ENCODE results near the gene B3GALNT1. TPM values are rescaled to one million over a fixed set of nuclear protein-coding genes. Genes with fewer than 3 reads are reported as not detected.

B3GALNT1 gene
- total RNA-seq, 4 donors from 2014 or later: 0.77 to 85.1 (median 14.8) TPM

DNA sequence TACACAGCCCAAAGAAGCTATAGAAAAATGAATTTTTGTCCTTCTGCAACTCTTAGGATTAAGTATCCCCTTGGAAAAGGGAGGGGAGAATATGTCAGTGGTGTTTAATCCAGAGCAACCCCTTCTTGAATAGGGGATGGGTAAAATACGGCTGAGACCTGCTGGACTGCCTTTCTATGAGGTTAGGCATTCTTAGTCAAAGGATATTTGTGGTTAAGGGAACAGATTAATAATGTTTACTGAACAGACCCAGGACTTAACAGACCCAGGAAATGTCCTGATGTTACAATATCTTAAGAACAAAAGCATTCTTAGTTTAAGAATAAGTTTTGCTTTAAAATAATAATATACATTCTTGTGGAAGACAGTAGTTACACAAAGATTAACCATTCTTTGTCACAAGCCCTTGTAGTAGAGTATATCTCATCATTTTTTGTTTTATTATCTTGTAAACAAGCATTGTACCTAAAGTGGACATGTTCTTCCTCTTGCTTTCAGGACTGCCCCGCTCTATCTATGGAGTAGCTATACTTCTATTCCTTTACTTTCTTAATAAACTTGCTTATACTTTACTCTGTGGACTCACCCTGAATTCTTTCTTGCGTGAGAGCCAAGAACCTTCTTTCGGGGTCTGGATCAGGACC lies 43.8 kb upstream of the B3GALNT1 start:
- H3K4me3 ChIP-seq: no peak overlapping the region
- no peaks in the 10 kb centered on the region for H3K9me3 ChIP-seq
- TF ChIP-seq CTCF (IDR thresholded peaks at IDR 0.05) (no peak), POLR2A (IDR thresholded peaks at IDR 0.05) (no peak)
- H3K27me3 ChIP-seq: no peaks in the 10 kb centered on the region
- no peaks in the 10 kb centered on the region for H3K4me1 ChIP-seq
- no peak for DNase-seq
- no peak overlapping the region for H3K27ac ChIP-seq
- intact Hi-C loops (cut with DNase I; ENCODE audit: low total_unique reads): no loop called here
- no peaks in the 10 kb centered on the region for H3K36me3 ChIP-seq

DNA sequence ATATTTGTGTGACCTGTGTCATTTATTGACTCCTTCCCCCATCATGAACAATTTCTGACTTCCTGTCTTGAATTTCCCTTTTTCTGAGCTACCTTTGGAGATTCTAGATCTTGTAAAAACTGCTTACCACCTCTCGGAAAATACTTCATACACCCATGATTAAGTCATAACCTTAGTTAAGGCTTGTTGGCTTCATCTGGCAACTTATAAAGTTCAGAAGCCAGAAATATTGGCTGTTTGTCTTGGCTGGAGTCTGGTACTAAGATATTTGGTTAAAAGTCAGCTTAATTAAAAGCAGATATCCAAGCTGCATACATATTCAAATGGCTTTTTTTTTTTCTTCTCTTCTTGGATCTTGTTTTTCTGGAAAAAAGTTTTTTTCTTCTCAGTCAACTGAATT lies 37.3 kb upstream of the B3GALNT1 start:
- DNase-seq: no peak
- Histone ChIP-seq H3K27me3 (no peaks in the 10 kb centered on the region), H3K4me3 (no peak overlapping the region), H3K36me3 (no peaks in the 10 kb centered on the region), H3K4me1 (no peaks in the 10 kb centered on the region), H3K9me3 (no peaks in the 10 kb centered on the region), H3K27ac (no peak overlapping the region)
- TF ChIP-seq POLR2A (IDR thresholded peaks at IDR 0.05): no peak
- no peak for TF ChIP-seq CTCF (IDR thresholded peaks at IDR 0.05)
- intact Hi-C loops (cut with DNase I; ENCODE audit: low total_unique reads): no loop called here

- TF ChIP-seq CTCF (IDR thresholded peaks at IDR 0.05): no peak
- no peak for TF ChIP-seq POLR2A (IDR thresholded peaks at IDR 0.05)
- Histone ChIP-seq H3K9me3 (no peaks in the 10 kb centered on the region), H3K4me1 (no peaks in the 10 kb centered on the region), H3K27me3 (no peaks in the 10 kb centered on the region), H3K36me3 (no peaks in the 10 kb centered on the region), H3K4me3 (no peak overlapping the region), H3K27ac (no peak overlapping the region)
- intact Hi-C loops (cut with DNase I; ENCODE audit: low total_unique reads): no loop called here
- no peak for DNase-seq
These were observed 34.5 kb upstream of the B3GALNT1 start for GRCh38 chr3:161139686-161140085.

DNA sequence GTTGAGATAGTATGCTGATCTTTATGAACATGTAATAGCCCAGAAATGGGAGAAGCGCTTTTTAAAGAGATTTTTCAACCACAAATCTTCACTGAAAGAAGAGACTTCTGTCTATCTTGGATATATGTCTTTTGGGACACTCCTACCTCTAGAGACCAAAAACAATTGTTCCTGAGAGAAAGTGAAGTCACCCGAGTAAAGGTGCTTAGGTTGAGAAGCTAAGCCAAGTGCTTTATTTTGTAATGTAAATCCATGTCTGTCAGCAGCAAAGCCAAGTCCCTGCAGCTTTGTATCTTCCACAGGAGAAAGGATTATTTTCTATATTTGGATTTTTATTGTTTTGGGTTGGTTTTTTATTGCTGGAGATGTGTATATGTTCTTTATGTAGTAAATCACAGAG lies 32.1 kb upstream of the B3GALNT1 start:
- Histone ChIP-seq H3K36me3 (no peaks in the 10 kb centered on the region), H3K4me1 (no peaks in the 10 kb centered on the region), H3K27ac (no peak overlapping the region), H3K27me3 (no peaks in the 10 kb centered on the region), H3K4me3 (no peak overlapping the region), H3K9me3 (no peaks in the 10 kb centered on the region)
- no peak for DNase-seq
- TF ChIP-seq CTCF (IDR thresholded peaks at IDR 0.05): no peak
- no peak for TF ChIP-seq POLR2A (IDR thresholded peaks at IDR 0.05)
- intact Hi-C loops (cut with DNase I; ENCODE audit: low total_unique reads): no loop called here

DNA sequence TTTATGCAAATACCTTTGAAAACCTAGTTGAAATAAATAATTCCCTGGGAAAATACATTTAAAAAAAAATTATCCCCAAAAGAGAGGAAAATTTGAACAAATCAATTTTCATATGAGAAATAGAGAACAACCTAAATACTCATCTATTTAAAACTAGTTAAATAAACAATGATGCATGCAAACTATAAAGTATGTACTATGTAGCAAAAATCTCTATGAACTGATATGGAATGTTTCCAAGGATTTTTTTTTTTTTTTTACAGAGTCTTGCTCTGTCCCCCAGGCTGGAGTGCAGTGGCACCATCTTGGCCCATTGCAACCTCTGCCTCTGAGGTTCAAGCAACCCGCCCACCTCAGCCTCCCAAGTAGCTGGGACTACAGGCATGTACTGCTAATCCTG lies 27.2 kb upstream of the B3GALNT1 start:
- no peak for DNase-seq
- no peaks in the 10 kb centered on the region for H3K4me1 ChIP-seq
- H3K27me3 ChIP-seq: no peaks in the 10 kb centered on the region
- no peaks in the 10 kb centered on the region for H3K36me3 ChIP-seq
- TF ChIP-seq CTCF (IDR thresholded peaks at IDR 0.05): no peak
- no peak for TF ChIP-seq POLR2A (IDR thresholded peaks at IDR 0.05)
- H3K4me3 ChIP-seq: no peak overlapping the region
- H3K9me3 ChIP-seq: no peaks in the 10 kb centered on the region
- intact Hi-C loops (cut with DNase I; ENCODE audit: low total_unique reads): no loop called here
- no peak overlapping the region for H3K27ac ChIP-seq

Data from uterus (tissue), 4 donors.